Panc1 (cell line): ENCODE measurements around the gene MIF4GD. TPM values are rescaled to one million over a fixed set of nuclear protein-coding genes. Genes with fewer than 3 reads are reported as not detected.

Experiments used
- ATAC-seq: fragments of 200-7000 bp; cut with Tn5 transposase; 2 replicates; pipeline ENCODE4 v1.9.1; 2020; ENCODE audit warnings: mild to moderate bottlenecking, moderate library complexity
- BruUV-seq: library from RNA; stranded (reverse); fragments of 400-500 nt; replicated peaks from 2 replicates; lab custom pipeline; 2021; lab: Mats Ljungman, UMichigan
- CTCF ChIA-PET: fragments of 300-600 bp; sonication (Branson Sonifier 250); formaldehyde crosslinking; loops from one replicate; lab custom pipeline; 2022; ENCODE audit warnings: antibody characterized with exemption; lab: Charles Lee
- POLR2A ChIA-PET: fragments of 300-600 bp; sonication (Branson Sonifier 250); formaldehyde crosslinking; loops from one replicate; lab custom pipeline; 2022; ENCODE audit warnings: antibody characterized with exemption; lab: Charles Lee
- DNase-seq: peaks from one replicate; pipeline ENCODE4 v3.0.0-alpha.2; 2010; ENCODE audit warnings: low read depth, low spot score
- H3K27ac ChIP-seq: 2 replicates; pipeline ENCODE4 v1.5.1; 2011; ENCODE audit warnings: mild to moderate bottlenecking, low read length, inconsistent platforms
- H3K27me3 ChIP-seq: fragments of 200-500 bp; sonication (Bioruptor generic); 2 replicates; pipeline ENCODE4 v1.6.0; 2014; ENCODE audit warnings: low read length, inconsistent platforms; ENCODE audit not compliant: control insufficient read depth, insufficient read depth
- H3K36me3 ChIP-seq: fragments of 200-500 bp; sonication (Bioruptor generic); 2 replicates; pipeline ENCODE4 v1.5.1; 2014; ENCODE audit warnings: inconsistent platforms, mild to moderate bottlenecking, low read length, moderate library complexity; ENCODE audit not compliant: control insufficient read depth, insufficient read depth
- H3K4me1 ChIP-seq: 2 replicates; pipeline ENCODE4 v1.5.1; 2011; ENCODE audit warnings: inconsistent platforms, mild to moderate bottlenecking, low read length, moderate library complexity; ENCODE audit not compliant: control insufficient read depth, insufficient read depth
- H3K4me3 ChIP-seq, 2 experiments: 2 replicates each; pipeline ENCODE4 v1.5.1; 2011 to 2012; ENCODE audit warnings: low read depth in 2 of 2, low read length in 2 of 2, mild to moderate bottlenecking in 2 of 2, inconsistent platforms in 1 of 2, moderate library complexity in 1 of 2
- H3K9me3 ChIP-seq: fragments of 200-500 bp; sonication (Bioruptor generic); 2 replicates; pipeline ENCODE4 v1.5.1; 2014; ENCODE audit warnings: low read depth, mild to moderate bottlenecking, inconsistent platforms, low read length, moderate library complexity; ENCODE audit not compliant: control insufficient read depth, insufficient read depth
- CTCF ChIP-seq: fragments of 450-650 bp; IDR thresholded peaks from 2 replicates; pipeline ENCODE4 v1.5.1; 2017; ENCODE audit warnings: mild to moderate bottlenecking
- POLR2AphosphoS5 ChIP-seq: IDR thresholded peaks from 2 replicates; pipeline ENCODE4 v1.6.1; 2012; ENCODE audit warnings: mild to moderate bottlenecking, low read depth, low read length, moderate library complexity
- SIN3A ChIP-seq: IDR thresholded peaks from 2 replicates; pipeline ENCODE4 v1.6.1; 2012; ENCODE audit warnings: low read depth, mild to moderate bottlenecking, low read length, moderate library complexity, borderline replicate concordance; ENCODE audit not compliant: insufficient read depth
- TCF7L2 ChIP-seq: IDR thresholded peaks from 2 replicates; pipeline ENCODE4 v1.6.1; 2011; ENCODE audit warnings: mild to moderate bottlenecking, low read depth, low read length, inconsistent platforms
- in situ Hi-C: cut with HindIII; loops from 2 replicates; pipeline ENCODE4 v1.10.0; 2016; ENCODE audit warnings: low sequenced_read_pairs, low pct_unique_long_range_greater_than_20kb
- intact Hi-C: fragments of 100-400 bp; cut with micrococcal nuclease; formaldehyde crosslinking; loops from one replicate; pipeline ENCODE4 v1.10.0; 2022; ENCODE audit not compliant: unreplicated experiment
- total RNA-seq: library from RNA; stranded (reverse); gene quantifications from one replicate; pipeline ENCODE4 v1.2.1, GENCODE V29; 2021; ENCODE audit not compliant: unreplicated experiment
- TF ChIP-seq, protein P1 (sequence below), 2 experiments: IDR thresholded peaks; 2 replicates each; pipeline ENCODE4 v1.6.1; 2011 to 2012; ENCODE audit warnings: low read depth in 2 of 2, control low read depth in 1 of 2, low read length in 1 of 2, mild to moderate bottlenecking in 1 of 2, moderate library complexity in 1 of 2; ENCODE audit not compliant: insufficient read depth in 1 of 2

Gene MIF4GD
- total RNA-seq, 1 experiment from 2014 or later = 34.4 TPM

DNA sequence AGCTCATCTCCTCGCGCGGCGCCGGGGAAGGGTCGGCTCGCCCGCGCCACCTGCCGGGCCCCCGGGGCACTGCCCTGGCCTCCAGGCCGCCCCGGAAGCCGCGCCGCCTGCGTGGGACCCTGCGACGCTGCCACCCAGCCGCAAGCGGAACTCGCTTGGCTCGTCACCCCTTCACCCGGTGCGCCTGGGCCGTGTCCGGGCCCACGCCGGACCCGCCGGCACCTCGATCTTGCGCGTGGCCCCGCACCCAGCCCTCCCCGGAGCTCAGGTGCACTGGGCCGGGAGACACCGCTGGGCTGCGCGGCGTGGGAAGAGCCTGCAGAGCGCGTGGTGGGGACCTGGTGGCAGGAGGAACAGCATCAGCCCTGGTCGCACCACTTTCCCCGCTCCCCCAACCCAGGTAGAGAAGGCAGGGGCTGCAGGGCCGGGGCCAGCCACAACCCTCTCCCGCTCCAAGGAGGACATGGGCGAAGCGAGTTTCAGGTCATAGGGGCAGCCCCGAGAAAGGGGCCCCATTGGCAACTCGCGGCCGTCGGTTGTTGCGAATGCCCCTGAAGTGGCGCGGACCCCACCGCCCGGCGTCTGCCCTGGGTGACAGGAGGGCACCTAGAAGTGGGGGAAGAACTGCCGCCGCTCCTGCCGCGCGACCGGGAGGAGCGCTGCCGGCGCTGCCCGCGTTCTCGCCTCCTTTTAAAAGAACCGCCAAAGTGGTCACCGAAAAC, 363 bp upstream of the MIF4GD start:
- no TSS peak for BruUV-seq
- peak overlapping the region; percentile 78 for H3K27ac ChIP-seq
- no peaks in the 10 kb centered on the region for H3K36me3 ChIP-seq
- H3K27me3 ChIP-seq = no peaks in the 10 kb centered on the region
- H3K9me3 ChIP-seq = no peaks in the 10 kb centered on the region
- peaks cover 36% of the 10 kb centered on the region for H3K4me1 ChIP-seq
- POLR2A ChIA-PET = interaction anchor here (0.6 to 1.9 kb wide), 4 partner anchors 9 to 204 kb away, joined by 4 to 9 read pairs (median 6); partner anchors contain the start of genes MRPS7 and SLC25A19
- DNase-seq = no peak
- CTCF ChIA-PET = interaction anchor here (0.6 to 2.3 kb wide), 13 partner anchors 9 to 445 kb away, joined by 3 to 21 read pairs (median 4); partner anchors contain the start of genes GGA3, GRB2, MRPS7 and SLC25A19
- in situ Hi-C loops = no loop called here
- peak; percentile 81 for ATAC-seq
- TF ChIP-seq CTCF (peak; percentile 99), POLR2AphosphoS5 (no peak), SIN3A (peak; percentile 62; the same call in 1 of the 2 replicates)
- intact Hi-C loops = no loop called here
- H3K4me3 ChIP-seq = peak overlapping the region; percentile 81 to 86

GRCh38 chr17:75270218-75270965, 639 bp downstream of the MIF4GD start:
- peak overlapping the region; percentile 81 to 93 for H3K4me3 ChIP-seq
- TF ChIP-seq POLR2AphosphoS5 (peak; percentile 47), TCF7L2 (peak; percentile 36; the same call in 1 of the 2 replicates), SIN3A (0 out of 2 replicates have a peak, but pooled peaks have one; percentile 59), CTCF (no peak)
- TF ChIP-seq, protein P1, sequence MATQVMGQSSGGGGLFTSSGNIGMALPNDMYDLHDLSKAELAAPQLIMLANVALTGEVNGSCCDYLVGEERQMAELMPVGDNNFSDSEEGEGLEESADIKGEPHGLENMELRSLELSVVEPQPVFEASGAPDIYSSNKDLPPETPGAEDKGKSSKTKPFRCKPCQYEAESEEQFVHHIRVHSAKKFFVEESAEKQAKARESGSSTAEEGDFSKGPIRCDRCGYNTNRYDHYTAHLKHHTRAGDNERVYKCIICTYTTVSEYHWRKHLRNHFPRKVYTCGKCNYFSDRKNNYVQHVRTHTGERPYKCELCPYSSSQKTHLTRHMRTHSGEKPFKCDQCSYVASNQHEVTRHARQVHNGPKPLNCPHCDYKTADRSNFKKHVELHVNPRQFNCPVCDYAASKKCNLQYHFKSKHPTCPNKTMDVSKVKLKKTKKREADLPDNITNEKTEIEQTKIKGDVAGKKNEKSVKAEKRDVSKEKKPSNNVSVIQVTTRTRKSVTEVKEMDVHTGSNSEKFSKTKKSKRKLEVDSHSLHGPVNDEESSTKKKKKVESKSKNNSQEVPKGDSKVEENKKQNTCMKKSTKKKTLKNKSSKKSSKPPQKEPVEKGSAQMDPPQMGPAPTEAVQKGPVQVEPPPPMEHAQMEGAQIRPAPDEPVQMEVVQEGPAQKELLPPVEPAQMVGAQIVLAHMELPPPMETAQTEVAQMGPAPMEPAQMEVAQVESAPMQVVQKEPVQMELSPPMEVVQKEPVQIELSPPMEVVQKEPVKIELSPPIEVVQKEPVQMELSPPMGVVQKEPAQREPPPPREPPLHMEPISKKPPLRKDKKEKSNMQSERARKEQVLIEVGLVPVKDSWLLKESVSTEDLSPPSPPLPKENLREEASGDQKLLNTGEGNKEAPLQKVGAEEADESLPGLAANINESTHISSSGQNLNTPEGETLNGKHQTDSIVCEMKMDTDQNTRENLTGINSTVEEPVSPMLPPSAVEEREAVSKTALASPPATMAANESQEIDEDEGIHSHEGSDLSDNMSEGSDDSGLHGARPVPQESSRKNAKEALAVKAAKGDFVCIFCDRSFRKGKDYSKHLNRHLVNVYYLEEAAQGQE (IDR thresholded peaks at IDR 0.05; ENCODE audit: insufficient read depth in 1 of 2, low read depth in 2 of 2, low read length in 1 of 2) = no peak
- intact Hi-C loops = no loop called here
- peak; percentile 72 for ATAC-seq
- H3K4me1 ChIP-seq = peaks cover 41% of the 10 kb centered on the region
- in situ Hi-C loops = no loop called here
- ChIA-PET POLR2A (interaction anchor here (0.6 to 1.9 kb wide), 5 partner anchors 8 to 444 kb away, joined by 4 to 14 read pairs (median 6); partner anchors contain the start of genes MRPS7 and SLC25A19), CTCF (interaction anchor here (0.5 to 2.3 kb wide), 15 partner anchors 8 to 446 kb away, joined by 3 to 21 read pairs (median 4); partner anchors contain the start of genes GGA3, GRB2, MRPS7 and SLC25A19)
- DNase-seq = peak; percentile 35
- no TSS peak for BruUV-seq
- peak overlapping the region; percentile 88 for H3K27ac ChIP-seq
- no peaks in the 10 kb centered on the region for H3K36me3 ChIP-seq
- H3K27me3 ChIP-seq = no peaks in the 10 kb centered on the region
- H3K9me3 ChIP-seq = no peaks in the 10 kb centered on the region
